HepG2 (cell line): Measurements from ENCODE around the gene CEBPZOS. TPM values are rescaled to one million over a fixed set of nuclear protein-coding genes. Genes with fewer than 3 reads are reported as not detected.
A peak's percentile ranks its signal among the peaks of the same experiment; 100 is the strongest.

Experiments
- BORCS8-MEF2B ChIP-seq: sonication (generic); formaldehyde crosslinking; IDR thresholded peaks from 2 replicates; pipeline ENCODE4 v1.8.0; 2022; ENCODE audit warnings: mild to moderate bottlenecking, missing genetic modification reagents
- HNF1A ChIP-seq, 2 experiments: sonication (generic) in 1 of 2; formaldehyde crosslinking in 1 of 2; IDR thresholded peaks; 2 replicates each; pipeline versions ENCODE4 v1.4.0 to v1.6.1; 2016 to 2020; ENCODE audit warnings: borderline replicate concordance in 1 of 2, low read depth in 1 of 2, mild to moderate bottlenecking in 1 of 2, missing genetic modification reagents in 1 of 2
- HNF4G ChIP-seq, 2 experiments: sonication (generic) in 1 of 2; formaldehyde crosslinking in 1 of 2; IDR thresholded peaks; 2 replicates each; pipeline versions ENCODE4 v1.4.0 to v1.6.1; 2011 to 2020; ENCODE audit warnings: borderline replicate concordance in 2 of 2, low read depth in 2 of 2, mild to moderate bottlenecking in 2 of 2, low read length in 1 of 2, missing genetic modification reagents in 1 of 2, moderate library complexity in 1 of 2
- KAT8 ChIP-seq: IDR thresholded peaks from 2 replicates; pipeline ENCODE4 v1.6.1; 2016; ENCODE audit warnings: missing genetic modification reagents, missing compliant biosample characterization
- KMT2A ChIP-seq: sonication (generic); formaldehyde crosslinking; IDR thresholded peaks from 2 replicates; pipeline ENCODE4 v1.4.0; 2020; ENCODE audit warnings: missing genetic modification reagents
- MTA1 ChIP-seq: sonication (generic); formaldehyde crosslinking; IDR thresholded peaks from 2 replicates; pipeline ENCODE4 v1.4.0; 2020; ENCODE audit warnings: missing genetic modification reagents, mild to moderate bottlenecking, borderline replicate concordance
- MTF2 ChIP-seq: sonication (generic); formaldehyde crosslinking; IDR thresholded peaks from 2 replicates; pipeline ENCODE4 v1.5.0; 2020; ENCODE audit warnings: missing genetic modification reagents, borderline replicate concordance
- MYC ChIP-seq: sonication (generic); formaldehyde crosslinking; IDR thresholded peaks from 2 replicates; pipeline ENCODE4 v1.9.0; 2021; ENCODE audit warnings: missing genetic modification reagents, borderline replicate concordance
- POLR2A ChIP-seq, 2 experiments: IDR thresholded peaks; 2 replicates each; pipeline ENCODE4 v1.6.1; 2011; ENCODE audit warnings: low read depth in 2 of 2, low read length in 2 of 2, mild to moderate bottlenecking in 1 of 2, moderate library complexity in 1 of 2; ENCODE audit not compliant: insufficient read depth in 1 of 2
- SKI ChIP-seq: fragments of 450-650 bp; IDR thresholded peaks from one replicate; pipeline ENCODE4 v1.6.1; 2018; ENCODE audit warnings: mild to moderate bottlenecking; ENCODE audit not compliant: partially characterized antibody
- ZBTB37 ChIP-seq: sonication (generic); formaldehyde crosslinking; IDR thresholded peaks from 2 replicates; pipeline ENCODE4 v1.4.0; 2020; ENCODE audit warnings: mild to moderate bottlenecking, missing genetic modification reagents
- ZNF260 ChIP-seq: sonication (generic); formaldehyde crosslinking; IDR thresholded peaks from 2 replicates; pipeline ENCODE4 v1.4.0; 2020; ENCODE audit warnings: missing genetic modification reagents, low read depth, mild to moderate bottlenecking, borderline replicate concordance
- ZNF30 ChIP-seq: sonication (generic); formaldehyde crosslinking; IDR thresholded peaks from 2 replicates; pipeline ENCODE4 v1.5.0; 2020; ENCODE audit warnings: mild to moderate bottlenecking, missing genetic modification reagents
- ZNF317 ChIP-seq: sonication (generic); formaldehyde crosslinking; IDR thresholded peaks from 2 replicates; pipeline ENCODE4 v1.5.0; 2020; ENCODE audit warnings: mild to moderate bottlenecking, missing genetic modification reagents
- ZNF34 ChIP-seq: sonication (generic); formaldehyde crosslinking; IDR thresholded peaks from 2 replicates; pipeline ENCODE4 v1.4.0; 2020; ENCODE audit warnings: mild to moderate bottlenecking, missing genetic modification reagents, borderline replicate concordance
- ZNF44 ChIP-seq: sonication (generic); formaldehyde crosslinking; IDR thresholded peaks from 2 replicates; pipeline ENCODE4 v1.5.1; 2020; ENCODE audit warnings: mild to moderate bottlenecking, missing genetic modification reagents
- ZNF570 ChIP-seq: sonication (generic); formaldehyde crosslinking; IDR thresholded peaks from 2 replicates; pipeline ENCODE4 v1.4.0; 2020; ENCODE audit warnings: mild to moderate bottlenecking, missing genetic modification reagents, borderline replicate concordance
- ZNF605 ChIP-seq: sonication (generic); formaldehyde crosslinking; IDR thresholded peaks from 2 replicates; pipeline ENCODE4 v1.8.0; 2022; ENCODE audit warnings: mild to moderate bottlenecking, missing genetic modification reagents
- ZNF724P ChIP-seq: sonication (generic); formaldehyde crosslinking; IDR thresholded peaks from 2 replicates; pipeline ENCODE4 v1.8.0; 2022; ENCODE audit warnings: missing genetic modification reagents, borderline replicate concordance
- ZNF790 ChIP-seq: sonication (generic); formaldehyde crosslinking; IDR thresholded peaks from 2 replicates; pipeline ENCODE4 v1.8.0; 2022; ENCODE audit warnings: missing genetic modification reagents, mild to moderate bottlenecking, borderline replicate concordance
- ZSCAN5A ChIP-seq: sonication (generic); formaldehyde crosslinking; IDR thresholded peaks from 2 replicates; pipeline ENCODE4 v1.8.0; 2022; ENCODE audit warnings: mild to moderate bottlenecking, missing genetic modification reagents, borderline replicate concordance
- polyA plus RNA-seq, 8 experiments: library from polyadenylated mRNA; depleted of rRNA in 3 of 8; stranded (reverse) in 7 of 8; unstranded in 1 of 8; fragments of >200 nt; fragmentation: Illumina TruSeq in 4 of 8; extraction: Trizol in 4 of 8; gene quantifications; 2 replicates each; pipeline versions ENCODE4 v1.2.1 to v1.2.3, GENCODE V29; 2011 to 2016; ENCODE audit warnings: low read depth in 4 of 8, missing spikeins in 1 of 8, mixed read lengths in 1 of 8; ENCODE audit not compliant: insufficient read depth in 1 of 8
- total RNA-seq, 5 experiments: library from RNA; depleted of rRNA; stranded (reverse); fragments of >200 nt; fragmentation: Illumina TruSeq; extraction: Trizol; gene quantifications; 2 replicates each; pipeline ENCODE4 v1.2.3, GENCODE V29; 2016; ENCODE audit warnings: low read depth in 1 of 5

CEBPZOS gene
- total and polyA plus RNA-seq, 2 of the 13 experiments (the other 11 are each of a cell fraction or from before 2014, with no cell fraction given) = 18.6 to 44.7 TPM

- TF ChIP-seq ZBTB37 (CRISPR knock-in tag) = no peak
- TF ChIP-seq ZNF724P (CRISPR knock-in tag) = peak; percentile 37; the same call in 1 of the 2 replicates
- peak; percentile 82 for TF ChIP-seq MYC (CRISPR knock-in tag)
- peak; percentile 64; the same call in 1 of the 2 replicates for TF ChIP-seq BORCS8-MEF2B
- TF ChIP-seq HNF1A (IDR thresholded peaks at IDR 0.05; ENCODE audit: low read depth) = no peak
- peak; percentile 56; the same call in 1 of the 2 replicates for TF ChIP-seq HNF1A (CRISPR knock-in tag; IDR thresholded peaks at IDR 0.05; ENCODE audit: borderline replicate concordance)
- TF ChIP-seq ZNF260 (CRISPR knock-in tag) = no peak
- TF ChIP-seq ZNF30 (CRISPR knock-in tag) = 0 out of 2 replicates have a peak, but pooled peaks have one; percentile 11
- no peak for TF ChIP-seq SKI
- TF ChIP-seq POLR2A (IDR thresholded peaks at IDR 0.05; ENCODE audit: insufficient read depth in 1 of 2, low read depth in 2 of 2, low read length in 2 of 2) = peak; percentile 43 to 75; a peak in 3 of 4 replicates
- TF ChIP-seq HNF4G (IDR thresholded peaks at IDR 0.05; ENCODE audit: borderline replicate concordance, low read depth, low read length) = 0 out of 2 replicates have a peak, but pooled peaks have one; percentile 17
- no peak for TF ChIP-seq HNF4G (CRISPR knock-in tag; IDR thresholded peaks at IDR 0.05; ENCODE audit: borderline replicate concordance, low read depth)
- TF ChIP-seq KMT2A = peak; percentile 94
- TF ChIP-seq ZNF317 = 0 out of 2 replicates have a peak, but pooled peaks have one; percentile 18
- peak; percentile 44; the same call in 1 of the 2 replicates for TF ChIP-seq KAT8 (CRISPR knock-in tag)
- TF ChIP-seq ZSCAN5A = 0 out of 2 replicates have a peak, but pooled peaks have one; percentile 12
- TF ChIP-seq ZNF570 (CRISPR knock-in tag) = 0 out of 2 replicates have a peak, but pooled peaks have one; percentile 35
- peak; percentile 52; the same call in 1 of the 2 replicates for TF ChIP-seq MTA1 (CRISPR knock-in tag)
- TF ChIP-seq ZNF34 = peak; percentile 17; the same call in 1 of the 2 replicates
- TF ChIP-seq ZNF790 = peak; percentile 89; the same call in 1 of the 2 replicates
- TF ChIP-seq ZNF605 = peak; percentile 81
- no peak for TF ChIP-seq MTF2 (CRISPR knock-in tag)
- no peak for TF ChIP-seq ZNF44 (CRISPR knock-in tag)
Observed at GRCh38 chr2:37156857-37157714, 39.2 kb upstream of the CEBPZOS start, which contains the start of gene EIF2AK2 (continued).
